Neural cell (in vitro differentiated cells): ENCODE measurements around the gene KRT73. TPM values are rescaled to one million over a fixed set of nuclear protein-coding genes. Genes with fewer than 3 reads are reported as not detected.

Source experiments
- H2AFZ ChIP-seq: fragments of 200-600, 300-800 bp; sonication (generic), shearing (Covaris generic); 2 replicates; pipeline ENCODE4 v1.6.0; 2014; ENCODE audit warnings: low read depth, mild to moderate bottlenecking, antibody characterized with exemption, low read length, moderate library complexity
- H3F3A ChIP-seq: fragments of 200-600 bp; shearing (Covaris generic); 2 replicates; pipeline ENCODE4 v1.6.1; 2016; ENCODE audit warnings: mild to moderate bottlenecking, moderate library complexity, mixed read lengths, antibody characterized with exemption, low read length; ENCODE audit not compliant: insufficient read depth, poor library complexity, severe bottlenecking
- H3K27ac ChIP-seq: fragments of 200-600, 300-800 bp; sonication (generic), shearing (Covaris generic); 2 replicates; pipeline ENCODE4 v1.5.1; 2014; ENCODE audit warnings: mild to moderate bottlenecking, low read length, moderate library complexity
- H3K27me3 ChIP-seq: fragments of 300-800, 200-600 bp; sonication (generic), shearing (Covaris generic); 2 replicates; pipeline ENCODE4 v1.6.0; 2014; ENCODE audit warnings: mild to moderate bottlenecking, low read depth, low read length, moderate library complexity; ENCODE audit not compliant: insufficient read depth
- H3K36me3 ChIP-seq: fragments of 300-800, 200-600 bp; sonication (generic), shearing (Covaris generic); 2 replicates; pipeline ENCODE4 v1.5.1; 2014; ENCODE audit warnings: mild to moderate bottlenecking, antibody characterized with exemption, low read length, moderate library complexity; ENCODE audit not compliant: insufficient read depth
- H3K4me2 ChIP-seq: fragments of 300-800, 200-600 bp; sonication (generic), shearing (Covaris generic); 2 replicates; pipeline ENCODE4 v1.6.0; 2014; ENCODE audit warnings: mild to moderate bottlenecking, low read length
- H3K4me3 ChIP-seq: fragments of 300-800, 200-600 bp; sonication (generic), shearing (Covaris generic); 2 replicates; pipeline ENCODE4 v1.5.1; 2014; ENCODE audit warnings: mild to moderate bottlenecking, low read length, moderate library complexity
- H3K79me2 ChIP-seq: fragments of 200-600 bp; shearing (Covaris generic); replicated peaks from 2 replicates; pipeline ENCODE4 v1.6.0; 2014; ENCODE audit warnings: mild to moderate bottlenecking, low read length, moderate library complexity; ENCODE audit not compliant: insufficient read depth
- H3K9ac ChIP-seq: fragments of 300-800, 200-600 bp; sonication (generic), shearing (Covaris generic); 2 replicates; pipeline ENCODE4 v1.6.1; 2016; ENCODE audit warnings: mild to moderate bottlenecking, low read length, mixed read lengths
- H3K9me2 ChIP-seq: fragments of 200-600 bp; shearing (Covaris generic); 2 replicates; pipeline ENCODE4 v1.6.1; 2016; ENCODE audit warnings: mild to moderate bottlenecking, low read length, mixed read lengths; ENCODE audit not compliant: insufficient read depth
- H3K9me3 ChIP-seq: fragments of 200-600, 300-800 bp; sonication (generic), shearing (Covaris generic); 2 replicates; pipeline ENCODE4 v1.6.1; 2016; ENCODE audit warnings: mild to moderate bottlenecking, mixed run types, low read length, moderate library complexity, mixed read lengths
- H4K20me1 ChIP-seq: fragments of 200-600 bp; shearing (Covaris generic); 2 replicates; pipeline ENCODE4 v1.6.1; 2016; ENCODE audit warnings: mild to moderate bottlenecking, mixed run types; ENCODE audit not compliant: insufficient read depth
- CTCF ChIP-seq: fragments of 450-650 bp; IDR thresholded peaks from 2 replicates; pipeline ENCODE4 v1.5.1; 2014; ENCODE audit warnings: antibody characterized with exemption, mild to moderate bottlenecking, moderate library complexity; ENCODE audit not compliant: poor library complexity, severe bottlenecking
- EP300 ChIP-seq: fragments of 450-650 bp; conservative IDR thresholded peaks from 2 replicates; pipeline ENCODE4 v1.6.1; 2014; ENCODE audit warnings: antibody characterized with exemption, mild to moderate bottlenecking, moderate library complexity; ENCODE audit not compliant: poor library complexity, severe bottlenecking
- EZH2 ChIP-seq: fragments of 200-600, 300-800 bp; shearing (Covaris generic), sonication (generic); IDR thresholded peaks from 2 replicates; pipeline ENCODE4 v1.6.1; 2014; ENCODE audit warnings: antibody characterized with exemption, low read length, borderline replicate concordance, mild to moderate bottlenecking; ENCODE audit not compliant: insufficient read depth, poor library complexity, severe bottlenecking
- MXI1 ChIP-seq: fragments of 450-650 bp; conservative IDR thresholded peaks from 2 replicates; pipeline ENCODE4 v1.6.1; 2014; ENCODE audit warnings: antibody characterized with exemption, mild to moderate bottlenecking; ENCODE audit not compliant: poor library complexity, severe bottlenecking
- POLR2AphosphoS5 ChIP-seq: IDR thresholded peaks from 2 replicates; pipeline ENCODE4 v1.6.1; 2012
- RAD21 ChIP-seq: fragments of 450-650 bp; conservative IDR thresholded peaks from 2 replicates; pipeline ENCODE4 v1.6.1; 2014; ENCODE audit warnings: antibody characterized with exemption, mild to moderate bottlenecking, moderate library complexity
- REST ChIP-seq: IDR thresholded peaks from 2 replicates; pipeline ENCODE4 v1.6.1; 2012; ENCODE audit warnings: borderline replicate concordance
- SMC3 ChIP-seq: fragments of 450-650 bp; conservative IDR thresholded peaks from 2 replicates; pipeline ENCODE4 v1.6.1; 2014; ENCODE audit warnings: antibody characterized with exemption, mild to moderate bottlenecking, moderate library complexity; ENCODE audit not compliant: poor library complexity
- TAF1 ChIP-seq: IDR thresholded peaks from 2 replicates; pipeline ENCODE4 v1.6.1; 2012; ENCODE audit warnings: low read depth
- polyA plus RNA-seq: library from polyadenylated mRNA; depleted of rRNA; stranded (reverse); fragments of >200 nt; gene quantifications from 2 replicates; pipeline ENCODE4 v1.2.3, GENCODE V29; 2014

KRT73 gene
- polyA plus RNA-seq, 1 donor from 2014 or later = not detected

GRCh38 chr12:52629281-52630007, 11.1 kb upstream of the KRT73 start:
- H3K27me3 ChIP-seq = no peaks in the 10 kb centered on the region
- H3K4me2 ChIP-seq = no peak overlapping the region
- H3K4me3 ChIP-seq = no peak overlapping the region
- no peaks in the 10 kb centered on the region for H4K20me1 ChIP-seq
- TF ChIP-seq CTCF (no peak), REST (no peak)
- no peak overlapping the region for H3K27ac ChIP-seq
- H2AFZ ChIP-seq = no peak overlapping the region
- no peak overlapping the region for H3K9ac ChIP-seq
- H3K79me2 ChIP-seq = no peaks in the 10 kb centered on the region
- no peaks in the 10 kb centered on the region for H3K36me3 ChIP-seq
- no peaks in the 10 kb centered on the region for H3F3A ChIP-seq
- H3K9me2 ChIP-seq = no peaks in the 10 kb centered on the region
- no peaks in the 10 kb centered on the region for H3K9me3 ChIP-seq

- Histone ChIP-seq H3K36me3 (no peaks in the 10 kb centered on the region), H3K4me3 (no peak overlapping the region), H3K9ac (no peak overlapping the region), H3F3A (no peaks in the 10 kb centered on the region), H3K27me3 (no peaks in the 10 kb centered on the region), H4K20me1 (no peaks in the 10 kb centered on the region), H2AFZ (no peak overlapping the region), H3K79me2 (no peaks in the 10 kb centered on the region), H3K27ac (no peak overlapping the region), H3K9me3 (no peaks in the 10 kb centered on the region), H3K9me2 (no peaks in the 10 kb centered on the region), H3K4me2 (no peak overlapping the region)
- TF ChIP-seq MXI1 = no peak
- TF ChIP-seq POLR2AphosphoS5 = no peak
- no peak for TF ChIP-seq EZH2
- no peak for TF ChIP-seq TAF1
- TF ChIP-seq SMC3 = no peak
- no peak for TF ChIP-seq REST
- TF ChIP-seq CTCF = no peak
- TF ChIP-seq RAD21 = no peak
- TF ChIP-seq EP300 = no peak
Observed at GRCh38 chr12:52628841-52629240, 10.5 kb upstream of the KRT73 start.
